ENCODE results near the gene SPHK1.
A peak's percentile ranks its signal among the peaks of the same experiment; 100 is the strongest.
"Not testable (repeated sequence)": the region's sequence is repeated elsewhere in the genome, so short reads cannot be mapped to it uniquely, and the experiment has no call there.

SPHK1 gene

GRCh38 chr17:76354747-76355310 is 29.6 kb upstream of the SPHK1 start:
- peak overlapping the region; percentile 88; the same call in 1 of the 2 replicates for H3K9ac ChIP-seq (ENCODE audit: low read depth, low read length)
- H3K9me3 ChIP-seq (ENCODE audit: control insufficient read depth, insufficient read depth, low read length) = no peaks in the 10 kb centered on the region
- H3K4me1 ChIP-seq (ENCODE audit: insufficient read depth, low read length) = 0 out of 2 replicates have a peak, but pooled peaks cover 7% of the 10 kb centered on the region
- H3K36me3 ChIP-seq (ENCODE audit: insufficient read depth, low read length) = no peaks in the 10 kb centered on the region

- no peaks in the 10 kb centered on the region for H3K9me3 ChIP-seq (ENCODE audit: control insufficient read depth, insufficient read depth, low read length)
- no peaks in the 10 kb centered on the region for H3K36me3 ChIP-seq (ENCODE audit: insufficient read depth, low read length)
- H3K9ac ChIP-seq (ENCODE audit: low read depth, low read length) = no peak overlapping the region
- H3K4me1 ChIP-seq (ENCODE audit: insufficient read depth, low read length) = 0 out of 2 replicates have a peak, but pooled peaks cover 4% of the 10 kb centered on the region
Observed at GRCh38 chr17:76356803-76357456, 27.5 kb upstream of the SPHK1 start.

GRCh38 chr17:76357597-76358158 is 26.7 kb upstream of the SPHK1 start:
- 0 out of 2 replicates have a peak, but pooled peaks cover 4% of the 10 kb centered on the region for H3K4me1 ChIP-seq (ENCODE audit: insufficient read depth, low read length)

GRCh38 chr17:76359375-76359774 is 25.0 kb upstream of the SPHK1 start:
- H3K4me1 ChIP-seq (ENCODE audit: insufficient read depth, low read length) = 0 out of 2 replicates have a peak, but pooled peaks cover 4% of the 10 kb centered on the region
- H3K9ac ChIP-seq (ENCODE audit: low read depth, low read length) = no peak overlapping the region
- H3K36me3 ChIP-seq (ENCODE audit: insufficient read depth, low read length) = no peaks in the 10 kb centered on the region
- no peaks in the 10 kb centered on the region for H3K9me3 ChIP-seq (ENCODE audit: control insufficient read depth, insufficient read depth, low read length)

More at GRCh38 chr17:76357597-76358158, 26.7 kb upstream of the SPHK1 start:
- no peaks in the 10 kb centered on the region for H3K36me3 ChIP-seq (ENCODE audit: insufficient read depth, low read length)
- no peak overlapping the region for H3K9ac ChIP-seq (ENCODE audit: low read depth, low read length)
- H3K9me3 ChIP-seq (ENCODE audit: control insufficient read depth, insufficient read depth, low read length) = no peaks in the 10 kb centered on the region

GRCh38 chr17:76359776-76360175 is 24.6 kb upstream of the SPHK1 start:
- H3K36me3 ChIP-seq (ENCODE audit: insufficient read depth, low read length); H3K9ac ChIP-seq (ENCODE audit: low read depth, low read length); H3K4me1 ChIP-seq (ENCODE audit: insufficient read depth, low read length); H3K9me3 ChIP-seq (ENCODE audit: control insufficient read depth, insufficient read depth, low read length): not testable (repeated sequence)

GRCh38 chr17:76360461-76360860 is 23.9 kb upstream of the SPHK1 start:
- H3K9ac ChIP-seq (ENCODE audit: low read depth, low read length) = no peak overlapping the region

GRCh38 chr17:76363107-76363842 is 21.1 kb upstream of the SPHK1 start:
- Histone ChIP-seq H3K9ac (ENCODE audit: low read depth, low read length) (no peak overlapping the region), H3K36me3 (ENCODE audit: insufficient read depth, low read length) (no peaks in the 10 kb centered on the region), H3K9me3 (ENCODE audit: control insufficient read depth, insufficient read depth, low read length) (no peaks in the 10 kb centered on the region), H3K4me1 (ENCODE audit: insufficient read depth, low read length) (no peaks in the 10 kb centered on the region)

More at GRCh38 chr17:76360461-76360860, 23.9 kb upstream of the SPHK1 start:
- Histone ChIP-seq H3K36me3 (ENCODE audit: insufficient read depth, low read length) (no peaks in the 10 kb centered on the region), H3K4me1 (ENCODE audit: insufficient read depth, low read length) (no peaks in the 10 kb centered on the region), H3K9me3 (ENCODE audit: control insufficient read depth, insufficient read depth, low read length) (no peaks in the 10 kb centered on the region)

- no peaks in the 10 kb centered on the region for H3K4me1 ChIP-seq (ENCODE audit: insufficient read depth, low read length)
- no peaks in the 10 kb centered on the region for H3K36me3 ChIP-seq (ENCODE audit: insufficient read depth, low read length)
- no peak overlapping the region for H3K9ac ChIP-seq (ENCODE audit: low read depth, low read length)
- H3K9me3 ChIP-seq (ENCODE audit: control insufficient read depth, insufficient read depth, low read length) = no peaks in the 10 kb centered on the region
Observed at GRCh38 chr17:76365256-76365903, 19.0 kb upstream of the SPHK1 start.

- Histone ChIP-seq H3K36me3 (ENCODE audit: insufficient read depth, low read length) (no peaks in the 10 kb centered on the region), H3K9ac (ENCODE audit: low read depth, low read length) (no peak overlapping the region), H3K4me1 (ENCODE audit: insufficient read depth, low read length) (no peaks in the 10 kb centered on the region), H3K9me3 (ENCODE audit: control insufficient read depth, insufficient read depth, low read length) (no peaks in the 10 kb centered on the region)
Observed at GRCh38 chr17:76366247-76366646, 18.2 kb upstream of the SPHK1 start.

- H3K9me3 ChIP-seq (ENCODE audit: control insufficient read depth, insufficient read depth, low read length) = no peaks in the 10 kb centered on the region
- H3K4me1 ChIP-seq (ENCODE audit: insufficient read depth, low read length) = no peaks in the 10 kb centered on the region
- H3K9ac ChIP-seq (ENCODE audit: low read depth, low read length) = no peak overlapping the region
- H3K36me3 ChIP-seq (ENCODE audit: insufficient read depth, low read length) = no peaks in the 10 kb centered on the region
Observed at GRCh38 chr17:76367642-76368041, 16.8 kb upstream of the SPHK1 start.

GRCh38 chr17:76368545-76368944 is 15.9 kb upstream of the SPHK1 start:
- H3K9me3 ChIP-seq (ENCODE audit: control insufficient read depth, insufficient read depth, low read length) = no peaks in the 10 kb centered on the region
- H3K4me1 ChIP-seq (ENCODE audit: insufficient read depth, low read length) = peaks cover 4% of the 10 kb centered on the region; the same call in 1 of the 2 replicates

GRCh38 chr17:76369379-76369778 is 15.0 kb upstream of the SPHK1 start:
- Histone ChIP-seq H3K9ac (ENCODE audit: low read depth, low read length) (no peak overlapping the region), H3K9me3 (ENCODE audit: control insufficient read depth, insufficient read depth, low read length) (no peaks in the 10 kb centered on the region), H3K36me3 (ENCODE audit: insufficient read depth, low read length) (no peaks in the 10 kb centered on the region), H3K4me1 (ENCODE audit: insufficient read depth, low read length) (peaks cover 7% of the 10 kb centered on the region; the same call in 1 of the 2 replicates)

More at GRCh38 chr17:76368545-76368944, 15.9 kb upstream of the SPHK1 start:
- H3K9ac ChIP-seq (ENCODE audit: low read depth, low read length) = no peak overlapping the region
- H3K36me3 ChIP-seq (ENCODE audit: insufficient read depth, low read length) = no peaks in the 10 kb centered on the region

- no peaks in the 10 kb centered on the region for H3K9me3 ChIP-seq (ENCODE audit: control insufficient read depth, insufficient read depth, low read length)
- H3K9ac ChIP-seq (ENCODE audit: low read depth, low read length) = no peak overlapping the region
- no peaks in the 10 kb centered on the region for H3K36me3 ChIP-seq (ENCODE audit: insufficient read depth, low read length)
- peaks cover 7% of the 10 kb centered on the region; the same call in 1 of the 2 replicates for H3K4me1 ChIP-seq (ENCODE audit: insufficient read depth, low read length)
Observed at GRCh38 chr17:76369804-76370203, 14.6 kb upstream of the SPHK1 start.
